HG03460 (cell line): ENCODE data around the gene SUSD2.
"Not testable (repeated sequence)": the region's sequence is repeated elsewhere in the genome, so short reads cannot be mapped to it uniquely, and the experiment has no call there.

Experiments
- ATAC-seq: cut with Tn5 transposase; IDR thresholded peaks from one replicate; pipeline ENCODE4 v1.9.1; 2021; ENCODE audit not compliant: unreplicated experiment

Gene SUSD2

GRCh38 chr22:24176040-24176439, 5.2 kb upstream of the SUSD2 start:
- ATAC-seq, result no peak

- no peak for ATAC-seq
These were observed 4.7 kb upstream of the SUSD2 start for GRCh38 chr22:24176630-24177029.

GRCh38 chr22:24177045-24177444, 4.2 kb upstream of the SUSD2 start:
- no peak for ATAC-seq

GRCh38 chr22:24177456-24177855, 3.8 kb upstream of the SUSD2 start:
- ATAC-seq, result no peak

GRCh38 chr22:24178021-24178431, 3.3 kb upstream of the SUSD2 start:
- no peak for ATAC-seq

GRCh38 chr22:24178502-24179440, 2.5 kb upstream of the SUSD2 start:
- ATAC-seq, result no peak

GRCh38 chr22:24179478-24180210, 1.6 kb upstream of the SUSD2 start:
- no peak for ATAC-seq

GRCh38 chr22:24180316-24181087, 785 bp upstream of the SUSD2 start:
- no peak for ATAC-seq

- ATAC-seq, result no peak
These were observed 961 bp downstream of the SUSD2 start for GRCh38 chr22:24181996-24182899.

GRCh38 chr22:24182900-24183246, 1.6 kb downstream of the SUSD2 start:
- ATAC-seq, result not testable (repeated sequence)

- ATAC-seq, result no peak
These were observed 2.2 kb downstream of the SUSD2 start for GRCh38 chr22:24183321-24184031.

- ATAC-seq, result no peak
These were observed 2.9 kb downstream of the SUSD2 start for GRCh38 chr22:24184057-24184798.

- no peak for ATAC-seq
These were observed 3.8 kb downstream of the SUSD2 start for GRCh38 chr22:24185001-24185500.

GRCh38 chr22:24185501-24186351, 4.4 kb downstream of the SUSD2 start:
- ATAC-seq, result no peak

- no peak for ATAC-seq
These were observed 5.1 kb downstream of the SUSD2 start for GRCh38 chr22:24186352-24186740.

- ATAC-seq, result no peak
These were observed 5.8 kb downstream of the SUSD2 start for GRCh38 chr22:24186892-24187670.
